VCaP (cell line): Measurements from ENCODE around the gene CYP51A1.
"Not testable (repeated sequence)": the region's sequence is repeated elsewhere in the genome, so short reads cannot be mapped to it uniquely, and the experiment has no call there.

Experiments
- H3K27ac ChIP-seq: fragments of 450-650 bp; 2 replicates; pipeline ENCODE4 v1.5.1; 2017
- CTCF ChIP-seq: fragments of 450-650 bp; conservative IDR thresholded peaks from 2 replicates; pipeline ENCODE4 v1.5.1; 2017; ENCODE audit warnings: mild to moderate bottlenecking, moderate library complexity

CYP51A1 gene

GRCh38 chr7:92115821-92116220 lies 18.5 kb downstream of the CYP51A1 start:
- no peak overlapping the region; the same call in 1 of the 2 replicates for H3K27ac ChIP-seq
- no peak for TF ChIP-seq CTCF

- no peak overlapping the region for H3K27ac ChIP-seq
- no peak for TF ChIP-seq CTCF
Measured at GRCh38 chr7:92110857-92111256, 23.4 kb downstream of the CYP51A1 start.

- TF ChIP-seq CTCF: no peak
- no peak overlapping the region for H3K27ac ChIP-seq
Measured at GRCh38 chr7:92108821-92109220, 25.5 kb downstream of the CYP51A1 start.

GRCh38 chr7:92102862-92103261 lies 31.4 kb downstream of the CYP51A1 start:
- H3K27ac ChIP-seq: not testable (repeated sequence)

- no peak overlapping the region for H3K27ac ChIP-seq
- TF ChIP-seq CTCF: no peak
Measured at GRCh38 chr7:92100534-92100933, 33.7 kb downstream of the CYP51A1 start.

- TF ChIP-seq CTCF: no peak
Measured at GRCh38 chr7:92095380-92095779, 38.9 kb downstream of the CYP51A1 start.

GRCh38 chr7:92092210-92092609 lies 42.1 kb downstream of the CYP51A1 start:
- H3K27ac ChIP-seq: no peak overlapping the region
- no peak for TF ChIP-seq CTCF

More at GRCh38 chr7:92095380-92095779, 38.9 kb downstream of the CYP51A1 start:
- H3K27ac ChIP-seq: no peak overlapping the region

GRCh38 chr7:92088266-92088665 lies 46.0 kb downstream of the CYP51A1 start:
- TF ChIP-seq CTCF: no peak
- no peak overlapping the region for H3K27ac ChIP-seq

GRCh38 chr7:92083922-92084321 lies 50.4 kb downstream of the CYP51A1 start:
- H3K27ac ChIP-seq: not testable (repeated sequence)
